GM18511 (cell line): ENCODE results near the gene TMEM37.

ENCODE experiments used
- ATAC-seq: cut with Tn5 transposase; IDR thresholded peaks from one replicate; pipeline ENCODE4 v1.9.1; 2021; ENCODE audit warnings: mild to moderate bottlenecking, moderate library complexity; ENCODE audit not compliant: unreplicated experiment

TMEM37 gene

GRCh38 chr2:119476301-119477112, 44.9 kb downstream of the TMEM37 start:
- ATAC-seq = peak; percentile 84

GRCh38 chr2:119477113-119477505, 45.5 kb downstream of the TMEM37 start:
- no peak for ATAC-seq

GRCh38 chr2:119478188-119478977, 46.7 kb downstream of the TMEM37 start:
- ATAC-seq = no peak

- no peak for ATAC-seq
Measured at GRCh38 chr2:119478978-119479295, 47.3 kb downstream of the TMEM37 start.

- ATAC-seq = no peak
Measured at GRCh38 chr2:119480184-119480583, 48.5 kb downstream of the TMEM37 start.

GRCh38 chr2:119480718-119481142, 49.1 kb downstream of the TMEM37 start:
- ATAC-seq = no peak

- no peak for ATAC-seq
Measured at GRCh38 chr2:119481501-119482455, 50.1 kb downstream of the TMEM37 start.

- no peak for ATAC-seq
Measured at GRCh38 chr2:119482481-119483394, 51.1 kb downstream of the TMEM37 start.

GRCh38 chr2:119483395-119483753, 51.7 kb downstream of the TMEM37 start:
- ATAC-seq = no peak

GRCh38 chr2:119483896-119484718, 52.5 kb downstream of the TMEM37 start:
- ATAC-seq = no peak

- ATAC-seq = no peak
Measured at GRCh38 chr2:119484834-119485233, 53.2 kb downstream of the TMEM37 start.

GRCh38 chr2:119485336-119486110, 53.9 kb downstream of the TMEM37 start:
- ATAC-seq = no peak

- no peak for ATAC-seq
Measured at GRCh38 chr2:119486196-119486827, 54.7 kb downstream of the TMEM37 start.

GRCh38 chr2:119486886-119487285, 55.2 kb downstream of the TMEM37 start:
- ATAC-seq = no peak

GRCh38 chr2:119487434-119488244, 56.0 kb downstream of the TMEM37 start:
- peak; percentile 93 for ATAC-seq
